CD1c-positive myeloid dendritic cell (primary cell): ENCODE results near the gene SLF2.

Experiments
- DNase-seq: peaks from one replicate; pipeline ENCODE4 v3.0.0-alpha.2; 2016; ENCODE audit errors: extremely low spot score

SLF2 gene

DNA sequence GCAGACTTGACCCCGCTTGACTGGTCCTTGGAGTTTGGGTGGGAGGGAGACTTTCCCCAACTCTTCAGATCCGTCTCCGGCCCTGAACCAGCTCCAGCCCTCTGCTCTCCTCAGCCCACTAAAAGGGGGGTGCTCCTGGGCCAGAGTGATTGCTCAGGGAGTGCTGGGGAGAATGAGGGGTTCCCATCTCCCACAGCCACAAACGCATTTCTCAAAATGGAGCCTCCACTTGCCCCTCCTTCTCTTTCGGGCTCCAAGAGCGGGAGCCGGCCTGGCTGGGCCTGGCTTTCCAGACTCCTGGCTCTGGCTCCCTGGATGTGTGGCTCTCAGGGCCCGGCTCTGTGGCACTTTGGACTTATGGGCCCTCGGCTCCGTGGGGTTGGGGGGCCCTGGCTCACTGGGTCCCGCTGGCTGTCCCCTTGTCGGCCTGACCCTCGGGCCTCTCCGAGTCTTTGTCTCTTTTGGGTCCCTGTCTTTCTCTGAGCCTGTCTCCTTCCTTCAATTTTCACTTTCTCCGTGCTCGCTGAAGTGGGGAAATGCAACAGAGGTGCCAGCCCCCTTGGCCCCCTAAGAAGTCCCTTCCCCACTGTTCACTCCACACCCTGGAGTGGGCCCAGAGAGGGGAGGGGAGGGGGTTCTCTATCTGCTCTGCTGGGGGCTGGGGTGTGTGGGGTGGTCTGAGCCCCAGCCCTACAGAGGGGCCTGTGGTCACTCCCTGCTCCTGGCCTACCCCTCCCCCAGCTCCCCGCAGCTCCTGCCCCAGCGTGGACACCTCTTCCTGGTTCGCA, 87.6 kb downstream of the SLF2 start:
- DNase-seq: no peak

DNA sequence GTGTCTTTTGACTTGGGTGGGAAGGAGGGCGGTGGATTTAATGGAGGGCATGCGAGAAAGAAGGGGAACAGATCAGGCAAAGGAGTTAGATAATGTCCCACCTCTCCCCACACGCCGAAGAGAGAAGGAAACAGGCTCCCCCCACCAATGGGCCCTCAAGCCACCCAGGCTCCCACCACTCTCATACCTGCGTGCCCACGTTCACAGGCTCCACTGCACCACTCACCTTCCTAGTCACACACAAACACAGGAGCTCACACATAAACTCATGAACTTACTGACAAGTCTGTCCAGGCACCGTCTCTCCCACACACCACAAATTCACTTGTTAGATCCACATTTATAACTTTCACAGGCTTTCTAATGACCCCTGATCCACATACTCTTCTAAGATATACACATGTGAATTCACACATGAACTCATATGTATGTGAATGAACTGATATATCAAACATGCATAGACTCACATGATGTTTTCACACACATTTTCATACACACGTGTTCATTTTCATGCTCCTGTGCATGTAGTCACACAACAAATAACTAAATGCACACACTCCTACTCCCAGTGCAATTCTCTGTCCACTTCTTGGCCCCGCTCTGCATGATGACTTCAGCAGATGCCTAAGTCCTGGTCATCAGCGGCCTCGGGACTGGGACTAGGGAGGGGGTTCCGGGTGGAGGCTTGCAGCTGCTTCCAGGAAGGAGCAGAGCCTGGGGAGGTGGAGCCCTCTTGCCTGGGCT, 88.3 kb downstream of the SLF2 start:
- peak; percentile 25 for DNase-seq

DNA sequence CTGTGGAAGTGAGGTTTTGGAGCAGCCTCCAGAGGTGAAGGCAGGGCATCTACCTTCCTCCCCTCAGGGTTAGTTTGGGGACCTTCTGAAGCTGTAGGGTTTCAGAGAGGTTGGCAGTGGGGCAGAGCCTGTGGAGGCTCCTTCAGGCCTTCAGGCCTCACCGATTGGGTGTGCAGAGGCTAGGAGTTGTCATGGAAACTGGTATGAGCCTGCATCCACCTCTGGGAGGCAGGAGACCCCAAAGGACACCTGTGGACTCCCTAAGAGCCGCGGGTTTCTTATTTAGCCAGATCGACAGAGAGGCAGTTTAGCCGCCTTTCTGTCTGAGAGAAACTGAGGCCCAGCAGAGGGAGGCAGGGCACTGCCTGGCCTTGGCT, 88.9 kb downstream of the SLF2 start:
- no peak for DNase-seq

DNA sequence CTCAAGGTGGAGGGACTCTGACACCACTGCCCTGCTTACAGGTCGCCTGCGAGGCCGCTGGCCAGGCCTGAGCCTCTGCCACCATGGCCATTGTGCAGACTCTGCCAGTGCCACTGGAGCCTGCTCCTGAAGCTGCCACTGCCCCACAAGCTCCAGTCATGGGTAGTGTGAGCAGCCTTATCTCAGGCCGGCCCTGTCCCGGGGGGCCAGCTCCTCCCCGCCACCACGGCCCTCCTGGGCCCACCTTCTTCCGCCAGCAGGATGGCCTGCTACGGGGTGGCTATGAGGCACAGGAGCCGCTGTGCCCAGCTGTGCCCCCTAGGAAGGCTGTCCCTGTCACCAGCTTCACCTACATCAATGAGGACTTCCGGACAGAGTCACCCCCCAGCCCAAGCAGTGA, 89.7 kb downstream of the SLF2 start:
- DNase-seq: no peak

DNA sequence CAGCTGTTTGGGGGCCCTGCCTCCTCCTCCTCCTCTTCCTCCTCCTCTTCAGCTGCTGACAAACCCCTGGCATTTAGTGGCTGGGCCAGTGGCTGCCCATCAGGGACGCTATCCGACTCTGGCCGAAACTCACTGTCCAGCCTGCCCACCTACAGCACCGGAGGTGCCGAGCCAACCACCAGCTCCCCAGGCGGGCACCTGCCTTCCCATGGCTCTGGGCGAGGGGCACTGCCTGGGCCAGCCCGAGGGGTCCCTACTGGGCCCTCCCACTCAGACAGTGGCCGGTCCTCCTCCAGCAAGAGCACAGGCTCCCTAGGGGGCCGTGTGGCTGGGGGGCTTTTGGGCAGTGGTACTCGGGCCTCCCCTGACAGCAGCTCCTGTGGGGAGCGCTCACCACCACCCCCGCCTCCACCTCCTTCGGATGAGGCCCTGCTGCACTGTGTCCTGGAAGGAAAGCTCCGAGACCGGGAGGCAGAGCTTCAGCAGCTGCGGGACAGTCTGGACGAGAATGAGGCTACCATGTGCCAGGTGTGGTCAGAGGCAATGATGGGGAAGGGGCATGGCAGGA, 91.0 kb downstream of the SLF2 start:
- DNase-seq: no peak

DNA sequence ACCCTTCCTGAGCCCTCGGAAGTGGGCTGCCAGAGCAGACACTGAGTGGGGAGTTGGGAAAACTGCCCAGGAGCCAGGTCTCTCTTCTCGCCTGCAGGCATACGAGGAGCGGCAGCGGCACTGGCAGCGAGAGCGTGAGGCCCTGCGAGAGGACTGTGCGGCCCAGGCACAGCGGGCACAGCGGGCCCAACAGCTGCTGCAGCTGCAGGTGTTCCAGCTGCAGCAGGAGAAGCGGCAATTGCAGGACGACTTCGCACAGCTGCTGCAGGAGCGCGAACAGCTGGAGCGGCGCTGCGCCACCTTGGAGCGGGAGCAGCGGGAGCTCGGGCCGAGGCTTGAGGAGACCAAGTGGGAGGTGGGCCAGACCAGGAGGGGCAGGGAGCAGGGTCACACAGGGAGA, 92.6 kb downstream of the SLF2 start:
- no peak for DNase-seq

DNA sequence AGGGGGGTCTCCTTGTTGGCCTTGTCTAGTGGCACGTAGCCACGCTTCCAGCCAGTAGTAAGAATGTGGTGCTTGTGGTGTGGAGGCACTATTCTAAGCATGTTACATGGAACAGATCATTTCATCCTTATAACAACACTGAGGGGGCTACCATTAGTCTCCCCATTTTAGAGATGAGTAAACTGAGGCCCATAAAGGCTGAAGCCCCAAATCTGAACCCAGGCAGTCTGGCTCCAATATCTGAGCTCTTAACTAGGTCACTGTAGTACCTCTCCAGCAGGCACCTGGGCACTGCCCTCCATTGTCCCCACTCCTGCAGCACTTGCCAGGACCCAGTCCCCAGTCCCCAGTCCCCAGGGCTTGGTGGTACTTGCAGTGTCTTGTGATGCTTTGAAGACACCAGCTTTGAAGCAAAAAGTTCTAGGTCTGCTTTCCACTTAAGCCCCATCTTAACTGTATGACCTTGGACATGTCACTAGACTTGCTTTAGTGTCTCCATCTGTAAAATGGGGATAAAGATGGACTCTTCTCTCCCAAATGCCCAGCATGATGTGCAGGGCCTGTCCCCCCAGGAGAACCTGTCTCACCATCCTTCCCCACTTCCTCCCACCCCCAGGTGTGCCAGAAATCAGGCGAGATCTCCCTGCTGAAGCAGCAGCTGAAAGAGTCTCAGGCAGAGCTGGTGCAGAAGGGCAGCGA, 93.3 kb downstream of the SLF2 start:
- DNase-seq: no peak

DNA sequence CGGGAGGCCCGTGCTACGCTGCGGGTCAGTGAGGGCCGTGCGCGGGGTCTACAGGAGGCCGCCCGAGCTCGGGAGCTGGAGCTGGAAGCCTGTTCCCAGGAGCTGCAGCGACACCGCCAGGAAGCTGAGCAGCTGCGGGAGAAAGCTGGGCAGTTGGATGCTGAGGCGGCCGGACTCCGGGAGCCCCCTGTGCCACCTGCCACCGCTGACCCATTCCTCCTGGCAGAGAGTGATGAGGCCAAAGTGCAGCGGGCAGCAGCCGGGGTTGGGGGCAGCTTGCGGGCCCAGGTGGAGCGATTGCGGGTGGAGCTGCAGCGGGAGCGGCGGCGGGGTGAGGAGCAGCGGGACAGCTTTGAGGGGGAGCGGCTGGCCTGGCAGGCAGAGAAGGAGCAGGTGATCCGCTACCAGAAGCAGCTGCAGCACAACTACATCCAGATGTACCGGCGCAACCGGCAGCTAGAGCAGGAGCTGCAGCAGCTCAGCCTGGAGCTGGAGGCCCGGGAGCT, 93.9 kb downstream of the SLF2 start:
- DNase-seq: no peak

DNA sequence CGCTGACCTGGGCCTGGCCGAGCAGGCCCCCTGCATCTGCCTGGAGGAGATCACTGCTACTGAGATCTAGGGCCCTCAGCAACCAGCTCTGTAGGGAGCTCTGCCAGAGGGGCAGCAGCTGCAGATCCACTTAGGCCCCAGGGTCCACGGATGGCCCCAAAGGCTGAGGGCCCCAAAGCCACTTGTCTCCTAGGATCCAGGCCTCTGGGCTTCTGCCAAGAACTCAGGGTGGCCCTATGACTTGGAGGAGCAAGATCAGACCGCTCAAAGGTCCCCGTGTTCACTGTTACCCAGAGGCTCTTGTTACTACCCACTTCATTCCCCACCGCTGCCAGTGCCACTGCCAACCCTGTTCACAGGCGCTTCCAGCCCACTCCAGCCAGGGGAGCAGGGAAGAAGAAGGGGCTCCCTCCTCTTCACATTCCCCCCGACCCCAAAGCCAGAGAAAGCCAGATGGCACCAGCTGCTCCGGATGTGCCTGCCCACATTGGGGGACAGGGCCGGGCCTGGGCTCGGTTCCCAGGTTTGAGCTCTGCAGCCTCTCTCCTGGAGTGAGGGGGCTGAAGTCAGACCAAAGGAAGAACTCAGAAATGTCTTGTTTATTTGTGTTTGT, 94.4 kb downstream of the SLF2 start:
- DNase-seq: no peak

DNA sequence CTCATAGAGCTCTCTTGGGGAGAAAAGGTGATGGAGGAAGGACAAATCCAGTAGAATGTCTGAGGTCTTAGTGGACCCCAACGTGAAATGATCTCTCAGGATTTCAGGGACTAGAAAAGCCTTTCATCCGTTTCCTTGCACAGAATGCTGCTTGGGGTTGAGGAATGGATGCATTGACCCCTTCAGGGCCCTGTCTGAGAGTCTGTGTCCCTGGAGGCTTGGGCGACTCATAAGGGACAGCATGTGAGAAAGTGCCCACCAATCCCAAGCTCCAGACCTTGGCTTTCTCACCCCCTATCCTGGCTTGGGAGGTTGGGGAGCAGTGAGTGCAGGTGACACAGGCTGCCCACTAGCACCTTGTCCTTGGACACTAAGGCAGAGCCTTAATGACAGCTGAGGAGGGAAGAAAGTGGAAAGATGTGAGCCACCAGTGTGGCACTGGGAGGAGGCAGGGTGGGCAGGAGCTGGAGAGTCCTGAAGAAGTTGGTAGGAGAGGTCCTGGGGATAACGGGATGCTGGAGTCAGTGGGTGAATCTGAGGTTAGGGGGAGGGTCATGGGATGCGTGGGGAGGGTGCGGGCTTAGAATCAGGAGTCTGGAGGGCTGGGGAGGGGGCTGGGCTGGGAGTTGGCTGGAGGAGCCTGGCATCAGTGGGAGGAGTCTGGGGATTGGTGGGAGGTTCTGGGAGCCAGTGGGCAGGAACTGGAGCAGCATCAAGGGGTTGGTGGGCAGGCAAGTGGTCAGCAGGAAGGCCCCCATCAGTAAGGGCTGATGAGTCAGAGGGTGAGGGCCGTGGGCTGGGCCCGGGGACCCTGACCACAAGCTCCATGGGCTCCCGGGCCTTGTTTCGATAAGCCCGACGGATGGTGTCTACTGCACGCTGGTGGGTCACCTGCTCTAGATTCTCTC, 95.4 kb downstream of the SLF2 start:
- DNase-seq: no peak

DNA sequence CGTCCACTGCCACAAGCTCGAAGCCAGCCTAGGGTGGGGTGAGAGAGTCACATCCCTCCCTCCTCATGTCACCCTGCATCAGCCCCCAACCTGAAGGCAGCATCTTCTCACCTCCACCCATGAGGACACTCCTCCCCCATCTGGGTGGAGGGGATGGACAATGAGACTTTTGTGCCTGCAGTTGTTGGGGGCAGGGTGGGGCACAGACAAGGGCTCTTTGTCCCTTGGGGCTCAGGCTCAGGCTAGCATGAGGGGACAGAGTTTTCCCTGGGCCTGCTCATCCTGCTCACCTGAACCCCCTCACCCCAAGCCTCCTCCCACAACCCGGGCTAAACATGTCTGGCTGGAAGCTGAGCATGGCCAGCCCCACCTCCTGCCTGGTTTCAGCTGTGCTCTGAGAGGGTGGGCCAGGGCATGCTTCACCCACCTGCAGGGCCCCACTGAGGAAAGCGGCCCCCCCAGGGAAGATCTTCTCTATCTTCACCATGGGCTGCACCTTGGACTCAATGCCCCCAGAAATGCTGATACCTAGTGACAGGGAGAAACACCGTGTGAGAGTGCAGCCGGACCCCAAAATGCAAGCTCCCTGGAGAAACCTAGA, 96.2 kb downstream of the SLF2 start:
- DNase-seq: no peak

DNA sequence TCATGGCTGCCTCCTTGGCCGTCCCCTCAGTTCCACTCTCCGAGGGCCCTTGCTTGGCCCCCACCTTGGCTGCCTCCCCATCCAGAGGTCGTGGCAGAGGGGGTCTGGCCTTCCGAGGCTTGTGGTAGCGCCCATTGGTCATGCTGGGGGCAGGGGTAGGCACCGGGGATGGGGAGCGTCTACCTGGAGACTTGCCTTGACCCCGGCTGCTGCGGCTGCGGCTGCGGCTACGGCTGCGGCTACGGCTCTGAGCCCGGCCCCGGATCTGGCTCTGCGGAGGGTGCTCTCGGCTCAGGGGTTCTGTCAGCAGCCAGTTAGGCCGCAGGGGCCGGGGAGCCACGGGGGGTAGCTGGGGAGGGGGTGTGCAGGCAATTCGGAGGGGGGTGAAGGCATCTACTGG, 97.6 kb downstream of the SLF2 start:
- no peak for DNase-seq

DNA sequence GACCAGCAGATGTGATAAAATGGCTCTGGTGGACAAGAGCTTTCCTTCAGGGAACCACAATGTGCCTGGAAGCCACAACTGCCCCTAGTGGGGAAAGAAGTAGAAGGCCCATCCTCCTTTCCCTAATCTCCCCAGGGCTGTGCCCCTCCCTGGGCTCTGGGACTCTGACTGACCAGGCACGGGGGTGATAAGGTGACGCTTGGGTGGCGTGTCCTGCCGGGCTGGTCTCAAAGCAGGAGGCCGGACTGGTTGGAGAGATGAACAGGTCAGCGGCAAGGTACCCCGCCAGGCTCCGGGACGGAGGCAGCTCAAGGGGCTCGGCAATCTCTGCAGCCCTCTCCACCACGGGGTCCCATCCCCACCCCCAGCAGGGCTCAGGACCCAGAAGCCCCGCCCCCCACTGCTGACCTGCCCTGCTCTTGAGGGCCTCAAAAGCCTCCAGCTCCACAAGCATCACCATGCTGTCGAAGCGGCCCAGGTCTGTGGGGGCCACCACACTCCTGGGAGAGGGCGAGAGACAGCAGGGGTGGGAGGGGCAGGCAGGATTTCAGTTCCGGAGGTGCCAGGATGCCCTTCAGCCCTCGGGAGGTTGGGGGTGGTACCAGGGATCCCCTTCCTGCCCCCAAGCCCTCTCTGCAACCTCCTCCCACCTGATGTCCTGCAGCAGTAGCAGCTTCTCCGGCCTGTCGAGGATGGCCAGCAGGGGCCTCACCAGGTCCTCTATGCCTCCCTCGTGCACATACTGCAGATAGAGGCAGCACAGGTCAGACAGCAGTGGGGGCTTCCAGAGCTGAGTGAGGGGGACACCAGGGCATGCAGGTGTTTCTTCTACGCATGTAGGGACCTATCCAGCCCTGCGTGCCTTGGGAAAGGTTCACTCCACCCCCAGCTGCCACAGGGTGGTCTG, 99.0 kb downstream of the SLF2 start:
- DNase-seq: no peak

DNA sequence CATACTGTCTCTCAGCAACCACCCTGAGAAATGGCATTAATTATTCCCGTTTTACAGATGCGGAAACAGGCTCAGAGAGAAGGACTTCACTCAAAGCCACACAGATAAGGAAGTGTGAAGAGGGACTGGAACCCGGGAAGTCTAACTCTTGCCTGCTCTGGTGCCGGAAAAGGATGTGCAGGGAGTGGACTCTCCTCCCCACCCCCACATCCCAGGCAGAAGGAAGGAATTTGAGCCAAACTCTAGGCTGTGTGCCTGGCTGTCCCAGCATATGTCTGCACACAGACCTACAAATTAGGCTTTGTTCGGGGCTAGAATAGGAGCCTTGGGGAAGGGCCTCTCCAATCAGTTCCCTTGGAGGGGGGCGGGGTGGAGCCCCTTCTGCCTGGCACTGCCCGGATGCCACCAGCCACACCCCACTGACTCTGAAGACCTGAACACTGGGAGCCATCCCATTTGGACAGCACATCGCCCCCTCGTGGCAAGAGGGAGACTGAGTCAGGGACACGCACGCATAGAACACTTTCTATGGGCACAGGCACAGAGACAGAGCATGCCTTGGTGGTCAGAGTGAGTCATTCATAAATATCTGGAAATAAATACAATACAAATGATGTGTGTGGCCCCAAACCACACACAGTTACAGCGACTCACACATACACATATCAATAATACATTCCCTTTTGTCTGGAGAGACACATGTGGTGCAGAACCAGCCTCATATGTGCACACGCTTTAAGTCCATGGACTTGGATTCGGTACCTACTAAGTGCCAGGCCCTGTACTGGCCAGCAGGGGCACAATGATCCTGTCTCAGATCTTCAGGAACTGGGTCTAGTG, 100.0 kb downstream of the SLF2 start:
- peak; percentile 78 for DNase-seq

DNA sequence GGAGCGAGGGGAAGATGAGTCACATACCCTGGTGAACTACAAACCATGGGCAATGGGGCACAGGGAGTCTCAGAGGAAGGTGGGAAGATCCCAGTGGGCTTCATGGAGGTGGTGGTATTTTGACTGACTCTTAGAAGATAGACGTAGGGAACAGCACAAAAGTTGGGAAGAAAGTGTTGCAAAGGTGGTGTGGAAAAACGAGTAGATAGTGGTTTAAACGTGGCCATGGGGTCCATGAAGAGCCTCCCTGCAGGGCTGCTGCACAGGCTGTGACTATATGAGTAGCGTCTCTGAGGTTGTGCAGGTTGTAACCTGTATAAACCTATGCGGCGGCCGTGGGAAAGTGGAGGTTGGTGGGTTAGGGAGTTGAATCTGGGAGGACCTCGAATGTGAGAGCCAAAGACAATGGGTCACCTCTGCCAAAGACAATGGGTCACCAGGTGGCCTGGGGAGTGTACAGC, 100.6 kb downstream of the SLF2 start:
- no peak for DNase-seq

DNA sequence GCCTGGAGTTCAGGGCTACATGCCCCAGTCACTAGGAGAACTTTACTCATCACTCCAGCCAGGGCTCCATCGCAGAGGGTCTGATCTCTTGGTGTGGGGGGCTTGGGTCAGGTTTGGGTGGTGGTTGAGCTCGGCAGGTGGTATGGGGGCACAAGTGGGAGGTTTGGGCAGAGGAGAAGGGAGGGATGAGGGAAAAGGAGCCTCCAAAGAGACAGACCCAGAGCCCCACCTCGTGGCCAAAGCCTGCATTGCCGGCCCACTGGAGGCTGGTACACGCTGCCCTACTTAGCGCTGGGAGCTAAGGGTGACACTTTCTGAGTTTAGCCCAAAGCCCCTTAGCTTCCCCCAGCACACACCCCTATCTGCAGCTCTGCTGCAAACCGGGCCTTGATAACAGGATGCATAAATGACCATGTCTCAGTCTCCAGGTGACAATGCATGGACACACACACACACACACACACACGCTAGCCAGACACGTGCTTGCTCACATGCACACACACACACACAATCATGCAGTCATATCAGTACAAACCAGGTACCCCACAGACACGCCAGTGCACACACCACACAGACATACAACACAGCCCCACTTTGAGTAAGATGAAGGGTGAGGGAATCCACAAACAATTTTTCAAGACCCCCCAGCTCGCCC, 101.6 kb downstream of the SLF2 start:
- peak; percentile 77 for DNase-seq
